Type B pancreatic cell (in vitro differentiated cells): Measurements from ENCODE around the gene SEMA3G. TPM values are rescaled to one million over a fixed set of nuclear protein-coding genes. Genes with fewer than 3 reads are reported as not detected.

Experiments
- DNase-seq: peaks from one replicate; pipeline ENCODE4 v3.0.0; 2021; ENCODE audit warnings: mixed read lengths; ENCODE audit not compliant: unreplicated experiment; ENCODE audit errors: extremely low spot score
- H3K27ac Mint-ChIP-seq: 2 replicates; pipeline ENCODE4 v1.8.0; 2021; ENCODE audit warnings: mild to moderate bottlenecking, mixed read lengths
- H3K27me3 Mint-ChIP-seq: 2 replicates; pipeline ENCODE4 v1.8.0; 2021; ENCODE audit warnings: mixed read lengths
- H3K36me3 Mint-ChIP-seq: 2 replicates; pipeline ENCODE4 v1.8.0; 2021; ENCODE audit warnings: mixed read lengths
- H3K4me1 Mint-ChIP-seq: one replicate; pipeline ENCODE4 v1.8.0; 2021; ENCODE audit warnings: mixed read lengths; ENCODE audit not compliant: unreplicated experiment
- H3K4me3 Mint-ChIP-seq: 2 replicates; pipeline ENCODE4 v1.8.0; 2021; ENCODE audit warnings: mild to moderate bottlenecking, mixed read lengths
- H3K9me3 Mint-ChIP-seq: 2 replicates; pipeline ENCODE4 v1.8.0; 2021; ENCODE audit warnings: mixed read lengths
- total RNA-seq: library from RNA; stranded (reverse); gene quantifications from 2 replicates; pipeline ENCODE4 v1.2.1, GENCODE V29; 2021; ENCODE audit warnings: low replicate concordance
- TF ChIP-seq, protein P1 (sequence below): fragments of 200-600 bp; sonication (generic); conservative IDR thresholded peaks from 2 replicates; pipeline ENCODE4 v1.5.0; 2021; ENCODE audit warnings: antibody characterized with exemption, mild to moderate bottlenecking

Gene SEMA3G
- total RNA-seq, 1 donor from 2014 or later: 0.77 TPM

DNA sequence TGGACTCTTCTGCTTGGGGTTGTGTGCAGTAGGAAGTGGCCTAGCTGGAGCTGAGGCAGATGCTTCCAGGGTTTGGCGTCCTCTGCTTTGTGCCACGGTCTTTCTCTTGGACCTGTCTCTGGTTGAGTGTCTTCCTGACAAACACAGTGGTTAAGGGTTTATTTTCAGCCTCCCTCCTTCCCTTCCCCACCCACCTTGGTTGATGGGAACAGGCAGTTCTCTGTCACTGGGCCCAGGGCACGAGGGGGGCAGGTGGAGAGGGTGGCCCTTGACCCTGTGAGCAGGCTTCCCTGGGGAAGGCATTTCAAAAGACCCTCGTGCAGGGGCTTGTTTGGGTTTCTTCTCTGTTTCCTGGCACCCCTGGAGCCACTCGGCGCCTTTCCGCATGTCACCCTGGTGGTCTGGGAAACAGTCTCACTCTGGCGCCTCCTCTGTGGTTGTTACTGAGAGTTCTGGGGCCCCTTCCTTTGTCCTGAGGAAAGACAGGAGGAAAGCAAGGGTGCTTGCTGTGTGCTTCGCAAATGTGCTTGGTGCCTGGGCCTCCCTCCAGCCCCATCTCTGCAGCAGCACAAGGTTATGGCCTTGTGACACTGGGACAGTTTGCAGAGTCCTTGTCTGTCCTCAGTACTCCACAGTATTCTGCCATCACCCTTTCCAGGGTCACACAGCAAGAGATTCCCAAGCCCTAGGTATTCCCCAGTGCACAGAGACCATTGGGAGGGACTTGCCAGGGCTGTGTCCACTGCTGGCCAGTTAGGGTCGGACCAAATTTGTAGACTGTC, 40.0 kb upstream of the SEMA3G start:
- H3K27ac Mint-ChIP-seq: no peak overlapping the region
- H3K27me3 Mint-ChIP-seq: no peaks in the 10 kb centered on the region
- no peaks in the 10 kb centered on the region for H3K9me3 Mint-ChIP-seq
- TF ChIP-seq, protein P1, sequence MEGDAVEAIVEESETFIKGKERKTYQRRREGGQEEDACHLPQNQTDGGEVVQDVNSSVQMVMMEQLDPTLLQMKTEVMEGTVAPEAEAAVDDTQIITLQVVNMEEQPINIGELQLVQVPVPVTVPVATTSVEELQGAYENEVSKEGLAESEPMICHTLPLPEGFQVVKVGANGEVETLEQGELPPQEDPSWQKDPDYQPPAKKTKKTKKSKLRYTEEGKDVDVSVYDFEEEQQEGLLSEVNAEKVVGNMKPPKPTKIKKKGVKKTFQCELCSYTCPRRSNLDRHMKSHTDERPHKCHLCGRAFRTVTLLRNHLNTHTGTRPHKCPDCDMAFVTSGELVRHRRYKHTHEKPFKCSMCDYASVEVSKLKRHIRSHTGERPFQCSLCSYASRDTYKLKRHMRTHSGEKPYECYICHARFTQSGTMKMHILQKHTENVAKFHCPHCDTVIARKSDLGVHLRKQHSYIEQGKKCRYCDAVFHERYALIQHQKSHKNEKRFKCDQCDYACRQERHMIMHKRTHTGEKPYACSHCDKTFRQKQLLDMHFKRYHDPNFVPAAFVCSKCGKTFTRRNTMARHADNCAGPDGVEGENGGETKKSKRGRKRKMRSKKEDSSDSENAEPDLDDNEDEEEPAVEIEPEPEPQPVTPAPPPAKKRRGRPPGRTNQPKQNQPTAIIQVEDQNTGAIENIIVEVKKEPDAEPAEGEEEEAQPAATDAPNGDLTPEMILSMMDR: no peak
- H3K36me3 Mint-ChIP-seq: peaks cover 13% of the 10 kb centered on the region
- no peak for DNase-seq
- peaks cover 28% of the 10 kb centered on the region for H3K4me1 Mint-ChIP-seq
- H3K4me3 Mint-ChIP-seq: no peak overlapping the region

DNA sequence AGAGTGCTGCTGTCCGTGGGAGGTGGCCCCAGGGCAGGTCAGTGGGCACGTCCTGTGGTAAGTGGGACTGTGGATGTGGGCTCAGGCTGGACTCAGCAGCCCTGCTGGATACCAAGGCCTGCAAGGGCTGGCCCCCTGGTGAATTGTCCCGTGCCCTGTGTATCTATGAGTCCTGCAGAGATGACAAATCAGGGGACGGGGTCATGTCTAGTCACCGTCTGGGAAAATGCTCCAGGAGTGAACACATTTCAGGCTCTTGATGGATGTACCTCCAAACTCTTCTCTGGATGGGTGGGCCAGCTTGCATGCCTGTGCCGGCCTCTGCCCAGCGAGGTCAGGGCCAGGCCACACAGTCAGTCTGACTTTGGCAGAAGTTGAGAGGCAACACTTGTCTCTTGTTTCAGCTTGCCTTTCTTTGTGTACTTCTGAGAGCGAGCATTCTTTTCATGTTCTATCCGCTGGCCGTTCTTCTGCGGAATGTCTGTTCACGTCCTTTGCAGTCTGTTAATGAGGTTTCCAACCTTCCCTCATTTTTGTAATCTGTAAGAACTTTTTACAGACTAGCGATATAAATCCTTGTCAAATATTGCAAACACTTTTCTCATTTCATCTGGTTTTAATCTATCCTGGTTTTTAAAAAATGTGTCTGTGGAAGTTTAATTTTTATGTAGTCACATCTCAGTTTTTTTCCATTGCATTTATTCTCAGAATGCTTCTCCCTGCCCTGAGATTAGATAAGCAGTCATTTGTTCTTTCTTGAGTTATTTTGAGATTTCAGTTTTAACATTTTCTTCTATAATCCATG, 38.9 kb upstream of the SEMA3G start:
- peak overlapping the region; percentile 75 for H3K27ac Mint-ChIP-seq

DNA sequence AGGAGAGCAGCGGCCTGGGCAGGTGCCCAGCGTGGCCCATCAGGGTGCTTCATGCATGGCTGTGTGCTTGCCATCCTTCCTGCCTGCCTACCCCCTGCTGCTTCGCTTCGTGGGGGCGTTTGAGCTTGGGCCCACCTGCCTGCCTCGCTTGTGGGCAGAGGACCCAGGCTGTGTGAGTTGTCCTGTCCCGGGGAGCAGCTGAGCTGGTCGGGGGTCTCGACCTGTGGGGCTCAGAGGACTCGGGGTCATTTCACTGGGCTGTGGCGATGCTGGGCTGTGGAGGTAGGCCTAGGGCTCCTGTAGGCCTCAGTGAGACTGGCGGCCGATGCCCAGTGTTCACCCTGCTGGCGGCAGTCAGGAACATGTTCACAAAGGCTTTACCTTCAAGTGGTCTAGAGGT, 38.2 kb upstream of the SEMA3G start:
- Mint-ChIP-seq H3K4me3 (no peak overlapping the region), H3K27me3 (no peaks in the 10 kb centered on the region), H3K27ac (peak overlapping the region; percentile 75), H3K4me1 (peaks cover 28% of the 10 kb centered on the region), H3K36me3 (peaks cover 16% of the 10 kb centered on the region), H3K9me3 (no peaks in the 10 kb centered on the region)
- no peak for DNase-seq
- TF ChIP-seq, protein P1: no peak

More for the DNA sequence above, 38.9 kb upstream of the SEMA3G start:
- Mint-ChIP-seq H3K27me3 (no peaks in the 10 kb centered on the region), H3K9me3 (no peaks in the 10 kb centered on the region), H3K4me1 (peaks cover 28% of the 10 kb centered on the region), H3K36me3 (peaks cover 13% of the 10 kb centered on the region), H3K4me3 (peak overlapping the region; percentile 55)
- TF ChIP-seq, protein P1: no peak
- DNase-seq: no peak

DNA sequence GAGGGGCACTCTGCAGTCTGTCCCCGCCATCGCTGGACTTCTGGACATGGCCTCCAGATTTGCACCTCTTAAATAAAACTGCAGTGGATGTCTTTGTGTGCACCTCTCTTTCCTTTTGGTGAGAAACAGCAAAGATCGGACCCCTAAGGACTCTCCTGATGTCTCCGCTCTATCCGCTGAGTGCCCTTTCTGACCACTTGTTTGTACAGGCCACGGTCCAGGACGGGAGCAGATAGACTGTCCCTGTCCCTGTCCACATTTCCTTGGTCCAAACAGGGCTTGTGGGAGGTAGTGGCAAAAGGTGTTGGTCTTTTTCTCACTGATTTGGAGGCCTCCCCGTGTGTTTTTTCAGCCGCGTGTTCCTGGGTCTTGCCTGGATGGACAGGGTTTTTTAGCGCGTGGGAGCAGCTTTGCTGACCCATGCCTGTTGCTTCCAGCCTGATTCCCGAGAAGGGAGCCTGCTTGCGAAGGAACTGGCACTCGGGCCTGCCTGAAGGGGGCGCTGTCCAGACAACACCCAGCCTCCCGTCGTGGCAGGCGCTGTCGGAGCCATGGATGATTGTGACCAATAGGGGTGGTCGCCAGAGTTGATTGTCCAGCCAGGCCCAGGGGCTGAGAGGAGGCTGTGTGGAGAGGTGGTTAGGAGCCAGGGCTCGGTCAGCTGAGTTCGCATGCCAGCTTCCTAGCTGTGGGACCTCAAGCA, 37.1 kb upstream of the SEMA3G start:
- Mint-ChIP-seq H3K9me3 (no peaks in the 10 kb centered on the region), H3K36me3 (peaks cover 17% of the 10 kb centered on the region), H3K4me1 (peaks cover 28% of the 10 kb centered on the region), H3K4me3 (no peak overlapping the region), H3K27ac (no peak overlapping the region), H3K27me3 (no peaks in the 10 kb centered on the region)
- DNase-seq: no peak
- TF ChIP-seq, protein P1: peak; percentile 66
